H9 (cell line): ENCODE results near the gene ERICH4. TPM values are rescaled to one million over a fixed set of nuclear protein-coding genes. Genes with fewer than 3 reads are reported as not detected.
"Not testable (repeated sequence)": the region's sequence is repeated elsewhere in the genome, so short reads cannot be mapped to it uniquely, and the experiment has no call there.

Experiments used
- DNase-seq: peaks from one replicate; pipeline ENCODE4 v3.0.0-alpha.2; 2017
- H2AFZ ChIP-seq: one replicate; pipeline ENCODE4 v1.6.1; 2013; ENCODE audit warnings: mild to moderate bottlenecking, low read length, control low read depth, moderate library complexity
- H2AK5ac ChIP-seq: 2 replicates; pipeline ENCODE4 v1.6.1; 2013; ENCODE audit warnings: low read length, control low read depth, mixed read lengths; ENCODE audit not compliant: insufficient read length
- H2BK120ac ChIP-seq: one replicate; pipeline ENCODE4 v1.6.1; 2013; ENCODE audit warnings: low read depth, mild to moderate bottlenecking, low read length, control low read depth, inconsistent platforms; ENCODE audit not compliant: poor library complexity, severe bottlenecking
- H2BK12ac ChIP-seq: 2 replicates; pipeline ENCODE4 v1.6.1; 2013; ENCODE audit warnings: low read length, control low read depth, mixed read lengths, low read depth; ENCODE audit not compliant: insufficient read length
- H2BK15ac ChIP-seq: 2 replicates; pipeline ENCODE4 v1.6.1; 2013; ENCODE audit warnings: low read depth, low read length, control low read depth
- H2BK20ac ChIP-seq: one replicate; pipeline ENCODE4 v1.6.1; 2013; ENCODE audit warnings: low read depth, mild to moderate bottlenecking, low read length, control low read depth, inconsistent platforms; ENCODE audit not compliant: poor library complexity, severe bottlenecking
- H2BK5ac ChIP-seq: 2 replicates; pipeline ENCODE4 v1.6.1; 2013; ENCODE audit warnings: low read length, control low read depth, mixed read lengths; ENCODE audit not compliant: insufficient read length
- H3K14ac ChIP-seq: 2 replicates; pipeline ENCODE4 v1.6.1; 2013; ENCODE audit warnings: low read length, control low read depth; ENCODE audit not compliant: insufficient read depth
- H3K18ac ChIP-seq: 2 replicates; pipeline ENCODE4 v1.6.1; 2013; ENCODE audit warnings: low read depth, mild to moderate bottlenecking, mixed read lengths, low read length, control low read depth; ENCODE audit not compliant: insufficient read length
- H3K23ac ChIP-seq: 2 replicates; pipeline ENCODE4 v1.6.1; 2013; ENCODE audit warnings: low read length, control low read depth, mixed read lengths, low read depth; ENCODE audit not compliant: insufficient read length
- H3K23me2 ChIP-seq: 2 replicates; pipeline ENCODE4 v1.6.1; 2013; ENCODE audit warnings: low read depth, mild to moderate bottlenecking, mixed read lengths, low read length, control low read depth; ENCODE audit not compliant: insufficient read length, poor library complexity, severe bottlenecking
- H3K27ac ChIP-seq: 2 replicates; pipeline ENCODE4 v1.5.1; 2013; ENCODE audit warnings: low read length, control low read depth, mixed read lengths, low read depth; ENCODE audit not compliant: insufficient read length
- H3K27me3 ChIP-seq: 2 replicates; pipeline ENCODE4 v1.6.1; 2013; ENCODE audit warnings: low read length, control low read depth, inconsistent platforms; ENCODE audit not compliant: insufficient read depth
- H3K4ac ChIP-seq: 2 replicates; pipeline ENCODE4 v1.6.1; 2013; ENCODE audit warnings: low read depth, mild to moderate bottlenecking, control low read depth, inconsistent platforms, low read length, moderate library complexity
- H3K4me1 ChIP-seq: 2 replicates; pipeline ENCODE4 v1.6.1; 2013; ENCODE audit warnings: low read length, control low read depth, inconsistent platforms; ENCODE audit not compliant: insufficient read depth
- H3K4me2 ChIP-seq: 2 replicates; pipeline ENCODE4 v1.6.1; 2013; ENCODE audit warnings: low read length, control low read depth, mixed read lengths; ENCODE audit not compliant: insufficient read length, insufficient read depth
- H3K56ac ChIP-seq: 2 replicates; pipeline ENCODE4 v1.6.1; 2013; ENCODE audit warnings: low read depth, mild to moderate bottlenecking, mixed read lengths, low read length, control low read depth; ENCODE audit not compliant: insufficient read length
- H3K79me1 ChIP-seq: 2 replicates; pipeline ENCODE4 v1.6.1; 2013; ENCODE audit warnings: low read depth, mild to moderate bottlenecking, moderate library complexity, low read length, control low read depth, inconsistent platforms; ENCODE audit not compliant: insufficient read depth, poor library complexity, severe bottlenecking
- H3K79me2 ChIP-seq: 2 replicates; pipeline ENCODE4 v1.6.1; 2013; ENCODE audit warnings: low read length, control low read depth, inconsistent platforms; ENCODE audit not compliant: insufficient read depth
- H3K9ac ChIP-seq: 2 replicates; pipeline ENCODE4 v1.6.1; 2013; ENCODE audit warnings: low read length, control low read depth, mixed read lengths; ENCODE audit not compliant: insufficient read length; ENCODE audit errors: extremely low read depth
- H3K9me3 ChIP-seq: one replicate; pipeline ENCODE4 v1.6.1; 2013; ENCODE audit warnings: low read depth, low read length, inconsistent platforms; ENCODE audit not compliant: control insufficient read depth
- H3T11ph ChIP-seq: one replicate; pipeline ENCODE4 v1.6.1; 2013; ENCODE audit warnings: mild to moderate bottlenecking, low read length, control low read depth, inconsistent platforms
- H4K20me1 ChIP-seq: one replicate; pipeline ENCODE4 v1.6.1; 2013; ENCODE audit not compliant: control insufficient read depth, insufficient read length, insufficient read depth
- H4K5ac ChIP-seq: 2 replicates; pipeline ENCODE4 v1.6.1; 2013; ENCODE audit warnings: low read depth, mild to moderate bottlenecking, mixed read lengths, low read length, control low read depth; ENCODE audit not compliant: insufficient read length
- H4K8ac ChIP-seq: replicated peaks from 2 replicates; pipeline ENCODE4 v1.6.1; 2013; ENCODE audit warnings: low read length, control low read depth, mixed read lengths, low read depth; ENCODE audit not compliant: insufficient read length
- H4K91ac ChIP-seq: 2 replicates; pipeline ENCODE4 v1.6.1; 2013; ENCODE audit warnings: low read depth, mild to moderate bottlenecking, moderate library complexity, mixed read lengths, low read length, control low read depth; ENCODE audit not compliant: insufficient read length
- H3K27ac Mint-ChIP-seq, 3 experiments: 2 replicates in 2 of 3; 3 replicates in 1 of 3; pipeline ENCODE4 v1.8.0; 2020 to 2021; ENCODE audit warnings: mixed read lengths in 3 of 3, mild to moderate bottlenecking in 1 of 3, moderate library complexity in 1 of 3
- H3K27me3 Mint-ChIP-seq: 2 replicates; pipeline ENCODE4 v1.8.0; 2021; ENCODE audit warnings: low read depth, mild to moderate bottlenecking, moderate library complexity, mixed read lengths
- H3K36me3 Mint-ChIP-seq, 3 experiments: 2 replicates in 2 of 3; 3 replicates in 1 of 3; pipeline ENCODE4 v1.8.0; 2020 to 2021; ENCODE audit warnings: low read depth in 3 of 3, mixed read lengths in 3 of 3; ENCODE audit not compliant: insufficient read depth in 1 of 3
- H3K4me1 Mint-ChIP-seq, 2 experiments: 2 replicates each; pipeline ENCODE4 v1.8.0; 2020; ENCODE audit warnings: mixed read lengths in 2 of 2
- H3K4me3 Mint-ChIP-seq, 2 experiments: 2 replicates in 1 of 2; 3 replicates in 1 of 2; pipeline ENCODE4 v1.8.0; 2020 to 2021; ENCODE audit warnings: mild to moderate bottlenecking in 2 of 2, mixed read lengths in 2 of 2, moderate library complexity in 1 of 2
- H3K9me3 Mint-ChIP-seq, 2 experiments: 2 replicates in 1 of 2; 3 replicates in 1 of 2; pipeline ENCODE4 v1.8.0; 2020; ENCODE audit warnings: mild to moderate bottlenecking in 2 of 2, mixed read lengths in 2 of 2, moderate library complexity in 1 of 2
- WGBS: extraction: QIAGEN DNeasy Blood & Tissue Kit; methylation state at CpG from one replicate; pipeline ENCODE4 v1.1.7; 2013; ENCODE audit warnings: missing lambda C conversion rate, low lambda C conversion rate, mixed read lengths; ENCODE audit not compliant: insufficient read length; ENCODE audit errors: extremely low coverage; 5-methylcytosine and 5-hydroxymethylcytosine counted together
- total RNA-seq: library from RNA; stranded (reverse); gene quantifications from 2 replicates; pipeline ENCODE4 v1.2.1, GENCODE V29; 2021
- TF ChIP-seq, protein P1 (sequence below): fragments of 200-600 bp; sonication (generic); conservative IDR thresholded peaks from 3 replicates; pipeline ENCODE4 v1.8.0; 2021; ENCODE audit warnings: antibody characterized with exemption, mild to moderate bottlenecking

The ERICH4 gene
- total RNA-seq, 1 experiment from 2014 or later: not detected

- DNase-seq: no peak
- H3K27ac Mint-ChIP-seq: no peak overlapping the region
- H4K91ac ChIP-seq: no peak overlapping the region
- H3K27me3 ChIP-seq: no peaks in the 10 kb centered on the region
- H3K4me1 ChIP-seq: no peaks in the 10 kb centered on the region
- no peaks in the 10 kb centered on the region for H3K79me1 ChIP-seq
- H3K9me3 ChIP-seq: peaks cover 44% of the 10 kb centered on the region
- H3K27me3 Mint-ChIP-seq: no peaks in the 10 kb centered on the region; the same call in 1 of the 2 replicates
- no peak overlapping the region for H3K23ac ChIP-seq
- no peak overlapping the region for H3K27ac ChIP-seq
- no peak overlapping the region for H3K9ac ChIP-seq
- WGBS: no CpG with 5 or more reads among the region's 4 CpGs
- H2BK5ac ChIP-seq: no peak overlapping the region
- H4K8ac ChIP-seq: no peak overlapping the region
- H4K5ac ChIP-seq: no peak overlapping the region
- H2BK20ac ChIP-seq: no peak overlapping the region
- no peak overlapping the region for H2BK120ac ChIP-seq
- H3K23me2 ChIP-seq: no peaks in the 10 kb centered on the region
- no peak overlapping the region for H3T11ph ChIP-seq
- no peak overlapping the region for H3K4me2 ChIP-seq
- H3K79me2 ChIP-seq: no peaks in the 10 kb centered on the region
- peaks cover 0 to 19% (median 3%) of the 10 kb centered on the region in 3 experiments; a peak in 3 of 7 replicates for H3K36me3 Mint-ChIP-seq
- H2AFZ ChIP-seq: no peak overlapping the region
- H2BK15ac ChIP-seq: no peak overlapping the region
- H4K20me1 ChIP-seq: no peaks in the 10 kb centered on the region
- TF ChIP-seq, protein P1, sequence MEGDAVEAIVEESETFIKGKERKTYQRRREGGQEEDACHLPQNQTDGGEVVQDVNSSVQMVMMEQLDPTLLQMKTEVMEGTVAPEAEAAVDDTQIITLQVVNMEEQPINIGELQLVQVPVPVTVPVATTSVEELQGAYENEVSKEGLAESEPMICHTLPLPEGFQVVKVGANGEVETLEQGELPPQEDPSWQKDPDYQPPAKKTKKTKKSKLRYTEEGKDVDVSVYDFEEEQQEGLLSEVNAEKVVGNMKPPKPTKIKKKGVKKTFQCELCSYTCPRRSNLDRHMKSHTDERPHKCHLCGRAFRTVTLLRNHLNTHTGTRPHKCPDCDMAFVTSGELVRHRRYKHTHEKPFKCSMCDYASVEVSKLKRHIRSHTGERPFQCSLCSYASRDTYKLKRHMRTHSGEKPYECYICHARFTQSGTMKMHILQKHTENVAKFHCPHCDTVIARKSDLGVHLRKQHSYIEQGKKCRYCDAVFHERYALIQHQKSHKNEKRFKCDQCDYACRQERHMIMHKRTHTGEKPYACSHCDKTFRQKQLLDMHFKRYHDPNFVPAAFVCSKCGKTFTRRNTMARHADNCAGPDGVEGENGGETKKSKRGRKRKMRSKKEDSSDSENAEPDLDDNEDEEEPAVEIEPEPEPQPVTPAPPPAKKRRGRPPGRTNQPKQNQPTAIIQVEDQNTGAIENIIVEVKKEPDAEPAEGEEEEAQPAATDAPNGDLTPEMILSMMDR: no peak
- no peak overlapping the region for H3K4me3 Mint-ChIP-seq
- no peak overlapping the region for H3K18ac ChIP-seq
- no peak overlapping the region for H2AK5ac ChIP-seq
- H3K4me1 Mint-ChIP-seq: no peaks in the 10 kb centered on the region
- H3K4ac ChIP-seq: no peak overlapping the region
- H3K9me3 Mint-ChIP-seq: peaks cover 78 to 90% of the 10 kb centered on the region in 2 experiments
- H3K14ac ChIP-seq: no peak overlapping the region
- no peak overlapping the region for H3K56ac ChIP-seq
- no peak overlapping the region for H2BK12ac ChIP-seq
Observed at GRCh38 chr19:41484822-41485221, 41.9 kb downstream of the ERICH4 start.

DNA sequence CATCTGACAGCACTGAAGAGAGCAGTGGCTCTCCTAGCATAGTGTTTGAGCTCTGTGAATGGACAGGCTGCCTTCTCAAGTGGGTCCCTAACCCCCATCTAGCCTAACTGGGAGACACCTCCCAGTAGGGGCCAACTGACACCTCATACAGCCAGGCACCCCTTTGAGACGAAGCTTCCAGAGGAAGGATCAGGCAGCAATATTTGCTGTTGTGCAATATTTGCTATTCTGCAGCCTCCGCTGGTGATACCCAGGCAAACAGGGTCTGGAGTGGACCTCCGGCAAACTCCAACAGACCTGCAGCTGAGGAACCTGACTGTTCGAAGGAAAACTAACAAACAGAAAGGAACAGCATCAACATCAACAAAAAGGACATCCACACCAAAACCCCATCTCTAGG is 44.0 kb downstream of the ERICH4 start:
- H3K4me1 Mint-ChIP-seq, H2BK12ac ChIP-seq, H2BK5ac ChIP-seq: not testable (repeated sequence)

More for the DNA sequence above, 44.0 kb downstream of the ERICH4 start:
- not testable (repeated sequence) for H3K23ac ChIP-seq, H3K27ac ChIP-seq, H3K79me1 ChIP-seq, H4K91ac ChIP-seq, H3T11ph ChIP-seq, H3K27ac Mint-ChIP-seq, H3K56ac ChIP-seq, H3K4me3 Mint-ChIP-seq, DNase-seq, H3K9ac ChIP-seq, H3K18ac ChIP-seq, H3K4me2 ChIP-seq, H3K27me3 Mint-ChIP-seq, H4K20me1 ChIP-seq, H3K79me2 ChIP-seq, H4K8ac ChIP-seq, H2BK20ac ChIP-seq, H3K23me2 ChIP-seq, H3K27me3 ChIP-seq, H2BK15ac ChIP-seq, H2BK120ac ChIP-seq, H3K4me1 ChIP-seq, H3K4ac ChIP-seq, H2AK5ac ChIP-seq, H4K5ac ChIP-seq, H3K14ac ChIP-seq, H2AFZ ChIP-seq
- Mint-ChIP-seq H3K9me3 (peaks cover 62 to 73% of the 10 kb centered on the region in 2 experiments), H3K36me3 (peaks cover 0 to 16% (median 3%) of the 10 kb centered on the region in 3 experiments; a peak in 3 of 7 replicates)
- peaks cover 23% of the 10 kb centered on the region for H3K9me3 ChIP-seq
- WGBS: no CpG with 5 or more reads among the region's 4 CpGs
